CD4-positive, alpha-beta memory T cell (primary cell): Measurements from ENCODE around the gene HID1. TPM values are rescaled to one million over a fixed set of nuclear protein-coding genes. Genes with fewer than 3 reads are reported as not detected.

Experiments
- CTCF ChIA-PET: fragments of 350-600 bp; sonication (Branson Sonifier 250); formaldehyde crosslinking; loops from one replicate; lab custom pipeline; 2021; ENCODE audit warnings: inconsistent platforms; ENCODE audit not compliant: partially characterized antibody; lab: Charles Lee
- POLR2A ChIA-PET: fragments of 350-600 bp; sonication (Branson Sonifier 250); formaldehyde crosslinking; loops from one replicate; lab custom pipeline; 2021; ENCODE audit not compliant: partially characterized antibody; lab: Charles Lee
- DNase-seq, 5 donors: peaks; one replicate each; pipeline versions ENCODE4 v3.0.0 to v3.0.0-alpha.2; 2020 to 2022; ENCODE audit warnings: mixed read lengths in 1 of 5
- H3K27ac ChIP-seq: one replicate; pipeline ENCODE4 v1.7.0; 2013; ENCODE audit warnings: low read depth, low read length
- H3K27me3 ChIP-seq: 2 replicates; pipeline ENCODE4 v1.7.0; 2013; ENCODE audit warnings: mild to moderate bottlenecking, low read length, moderate library complexity; ENCODE audit not compliant: insufficient read depth
- H3K36me3 ChIP-seq: 2 replicates; pipeline ENCODE4 v1.7.0; 2013; ENCODE audit warnings: mild to moderate bottlenecking, low read length, moderate library complexity; ENCODE audit not compliant: insufficient read depth
- H3K4me1 ChIP-seq: 2 replicates; pipeline ENCODE4 v1.7.0; 2013; ENCODE audit warnings: mild to moderate bottlenecking, low read length, moderate library complexity; ENCODE audit not compliant: insufficient read depth
- H3K4me3 ChIP-seq, 2 donors: one replicate each; pipeline ENCODE4 v1.7.0; 2013; ENCODE audit warnings: low read length in 2 of 2, mild to moderate bottlenecking in 1 of 2
- H3K9me3 ChIP-seq, 2 donors: one replicate each; pipeline ENCODE4 v1.7.0; 2013; ENCODE audit warnings: low read length in 2 of 2, control low read depth in 1 of 2; ENCODE audit not compliant: control insufficient read depth in 1 of 2
- H3K27ac Mint-ChIP-seq, 7 donors: one replicate each; pipeline ENCODE4 v1.8.0; 2020 to 2021; ENCODE audit warnings: mixed read lengths in 7 of 7, mild to moderate bottlenecking in 6 of 7, inconsistent platforms in 3 of 7, moderate library complexity in 3 of 7
- H3K27me3 Mint-ChIP-seq, 2 donors: one replicate each; pipeline ENCODE4 v1.8.0; 2020 to 2021; ENCODE audit warnings: mixed read lengths in 2 of 2
- H3K36me3 Mint-ChIP-seq, 2 donors: one replicate each; pipeline ENCODE4 v1.8.0; 2020 to 2021; ENCODE audit warnings: mixed read lengths in 2 of 2, inconsistent platforms in 1 of 2, mild to moderate bottlenecking in 1 of 2
- H3K4me1 Mint-ChIP-seq, 4 donors: one replicate each; pipeline ENCODE4 v1.8.0; 2020 to 2021; ENCODE audit warnings: mixed read lengths in 4 of 4, mild to moderate bottlenecking in 1 of 4
- H3K4me3 Mint-ChIP-seq, 8 donors: one replicate each; pipeline ENCODE4 v1.8.0; 2020 to 2021; ENCODE audit warnings: mixed read lengths in 8 of 8, mild to moderate bottlenecking in 7 of 8, moderate library complexity in 6 of 8, inconsistent platforms in 3 of 8
- H3K9me3 Mint-ChIP-seq, 8 donors: one replicate each; pipeline ENCODE4 v1.8.0; 2020 to 2021; ENCODE audit warnings: mixed read lengths in 8 of 8, mild to moderate bottlenecking in 5 of 8, inconsistent platforms in 3 of 8, moderate library complexity in 1 of 8
- intact Hi-C: fragments of 100-400 bp; cut with micrococcal nuclease; formaldehyde crosslinking; loops from one replicate; pipeline ENCODE4 v1.15.1; 2023
- polyA plus RNA-seq, 2 donors: library from polyadenylated mRNA; unstranded; fragments of 300-500 nt; fragmentation: Illumina TruSeq; gene quantifications; one replicate each; pipeline ENCODE4 v1.2.3, GENCODE V29; 2021
- total RNA-seq, 2 experiments: library from RNA; stranded (reverse); gene quantifications; one replicate each; pipeline ENCODE4 v1.2.3, GENCODE V29; 2021

Gene HID1
- total and polyA plus RNA-seq, 4 experiments from 2014 or later = 3.0 to 19.5 (median 11.3) TPM

- Mint-ChIP-seq H3K9me3 (no peaks in the 10 kb centered on the region), H3K36me3 (no peaks in the 10 kb centered on the region), H3K4me3 (no peak overlapping the region), H3K27ac (peak overlapping the region in 1 of 7 donors; percentile 8), H3K4me1 (peaks cover 0 to 8% (median 6%) of the 10 kb centered on the region in 4 donors), H3K27me3 (peaks cover 2% of the 10 kb centered on the region in 2 donors)
- Histone ChIP-seq H3K4me1 (no peaks in the 10 kb centered on the region), H3K36me3 (no peaks in the 10 kb centered on the region), H3K4me3 (no peak overlapping the region), H3K27me3 (no peaks in the 10 kb centered on the region), H3K9me3 (no peaks in the 10 kb centered on the region), H3K27ac (no peak overlapping the region)
- no peak for DNase-seq
- CTCF ChIA-PET = interaction anchor here (3.4 kb wide), 1 partner anchor 10 kb away, joined by 15 read pairs; the partner anchor contains the start of gene MRPL58
- intact Hi-C loops = no loop called here
- POLR2A ChIA-PET = interaction anchor here (1.0 kb wide), 1 partner anchor 14 kb away, joined by 3 read pairs; the partner anchor contains the start of gene CDR2L
Measured at GRCh38 chr17:75001915-75002843, 29.6 kb upstream of the HID1 start.

DNA sequence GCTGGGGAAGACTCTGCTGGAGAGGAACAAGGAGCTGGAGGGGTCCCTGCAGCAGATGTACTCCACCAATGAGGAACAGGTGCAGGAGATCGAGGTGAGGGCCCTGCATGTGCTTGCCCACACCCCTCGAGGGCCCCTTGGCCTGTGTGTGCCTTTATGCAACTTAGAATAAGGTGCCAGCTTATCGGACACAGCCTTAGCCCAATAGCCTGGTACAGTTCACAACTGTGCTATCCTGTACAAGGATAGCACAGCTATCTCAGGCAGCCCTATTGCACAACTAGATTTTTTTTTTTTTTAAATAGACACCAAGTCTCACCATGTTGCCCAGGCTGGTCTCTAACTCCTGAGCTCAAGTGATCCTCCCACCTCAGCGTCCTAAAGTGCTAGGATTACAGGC, 27.0 kb upstream of the HID1 start:
- no peaks in the 10 kb centered on the region for H3K36me3 Mint-ChIP-seq
- H3K9me3 ChIP-seq = no peaks in the 10 kb centered on the region
- no peak overlapping the region for H3K4me3 Mint-ChIP-seq
- intact Hi-C loops = no loop called here
- POLR2A ChIA-PET = interaction anchor here (1.3 kb wide), 1 partner anchor 14 kb away, joined by 3 read pairs; no protein-coding TSS in a partner anchor
- no peak overlapping the region for H3K27ac ChIP-seq
- H3K4me1 ChIP-seq = no peaks in the 10 kb centered on the region
- H3K36me3 ChIP-seq = no peaks in the 10 kb centered on the region
- H3K27ac Mint-ChIP-seq = no peak overlapping the region
- H3K9me3 Mint-ChIP-seq = no peaks in the 10 kb centered on the region
- peaks cover 0 to 8% (median 6%) of the 10 kb centered on the region in 4 donors for H3K4me1 Mint-ChIP-seq
- CTCF ChIA-PET = interaction anchor here (0.7 to 3.4 kb wide), 3 partner anchors 13 to 601 kb away, joined by 3 to 15 read pairs (median 4); partner anchors contain the start of gene MRPL58
- no peak overlapping the region for H3K4me3 ChIP-seq
- no peaks in the 10 kb centered on the region for H3K27me3 ChIP-seq
- H3K27me3 Mint-ChIP-seq = no peaks in the 10 kb centered on the region
- DNase-seq = no peak

DNA sequence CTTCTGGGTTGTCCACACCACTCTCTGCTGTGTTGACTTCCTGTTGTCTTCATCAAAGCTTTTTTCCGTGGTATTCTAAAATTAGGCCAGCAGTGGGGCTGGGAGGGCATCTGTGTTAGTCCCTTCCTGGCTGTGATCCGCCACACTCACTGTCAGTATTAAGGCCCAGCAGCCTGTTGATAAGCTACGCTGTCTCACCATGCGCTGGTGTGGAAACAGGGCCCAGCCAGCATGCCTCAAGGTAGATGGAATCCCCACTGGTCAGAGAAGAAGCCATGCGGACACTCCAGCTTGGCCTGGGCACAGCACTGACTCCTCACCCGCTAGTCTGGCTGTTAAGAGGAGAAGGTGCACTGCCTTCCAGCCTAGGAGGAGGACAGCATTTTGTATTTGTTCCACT, 26.2 kb upstream of the HID1 start:
- Histone ChIP-seq H3K36me3 (no peaks in the 10 kb centered on the region), H3K4me3 (no peak overlapping the region), H3K4me1 (no peaks in the 10 kb centered on the region), H3K27ac (no peak overlapping the region), H3K27me3 (no peaks in the 10 kb centered on the region), H3K9me3 (no peaks in the 10 kb centered on the region)
- Mint-ChIP-seq H3K27me3 (no peaks in the 10 kb centered on the region), H3K36me3 (no peaks in the 10 kb centered on the region), H3K9me3 (no peaks in the 10 kb centered on the region), H3K27ac (no peak overlapping the region), H3K4me1 (peaks cover 0 to 8% (median 6%) of the 10 kb centered on the region in 4 donors), H3K4me3 (no peak overlapping the region)
- intact Hi-C loops = no loop called here
- no peak for DNase-seq
- POLR2A ChIA-PET = interaction anchor here (1.3 kb wide), 1 partner anchor 14 kb away, joined by 3 read pairs; no protein-coding TSS in a partner anchor
- CTCF ChIA-PET = interaction anchor here (0.8 to 3.4 kb wide), 3 partner anchors 13 to 69 kb away, joined by 3 to 15 read pairs (median 3); partner anchors contain the start of gene MRPL58

- H3K27me3 ChIP-seq = no peaks in the 10 kb centered on the region
- no peak for DNase-seq
- H3K36me3 ChIP-seq = no peaks in the 10 kb centered on the region
- H3K4me3 ChIP-seq = no peak overlapping the region
- ChIA-PET CTCF (interaction anchor here (0.7 to 1.6 kb wide), 2 partner anchors 34 to 379 kb away, joined by 3 to 7 read pairs; no protein-coding TSS in a partner anchor), POLR2A (interaction anchor here (0.7 kb wide), 1 partner anchor 12 kb away, joined by 3 read pairs; no protein-coding TSS in a partner anchor)
- Mint-ChIP-seq H3K9me3 (no peaks in the 10 kb centered on the region), H3K4me3 (no peak overlapping the region), H3K4me1 (peaks cover 0 to 8% (median 6%) of the 10 kb centered on the region in 4 donors), H3K27me3 (no peaks in the 10 kb centered on the region), H3K36me3 (no peaks in the 10 kb centered on the region), H3K27ac (no peak overlapping the region)
- H3K27ac ChIP-seq = no peak overlapping the region
- H3K4me1 ChIP-seq = no peaks in the 10 kb centered on the region
- intact Hi-C loops = no loop called here
- no peaks in the 10 kb centered on the region for H3K9me3 ChIP-seq
Measured at GRCh38 chr17:74995847-74996246, 23.3 kb upstream of the HID1 start.

DNA sequence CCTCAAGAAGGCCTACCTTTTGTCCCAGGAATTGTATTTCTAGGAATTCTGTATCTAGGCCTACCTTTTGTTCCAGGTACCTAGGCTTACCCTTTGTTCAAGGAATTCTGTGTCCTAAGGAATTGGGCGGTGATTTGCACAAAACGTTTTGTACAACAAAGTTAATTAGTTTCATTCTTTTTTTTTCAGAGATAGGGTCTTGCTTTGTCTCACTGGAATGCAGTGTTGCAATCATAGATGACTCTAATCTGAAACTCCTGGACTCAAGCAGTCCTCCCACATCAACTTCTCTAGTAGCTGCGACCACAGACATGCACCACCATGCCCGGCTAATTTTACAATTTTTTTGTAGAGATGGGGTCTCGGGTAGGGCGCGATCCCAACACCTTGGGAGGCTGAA, 21.9 kb upstream of the HID1 start:
- H3K9me3 Mint-ChIP-seq = no peaks in the 10 kb centered on the region
- Histone ChIP-seq H3K27me3 (no peaks in the 10 kb centered on the region), H3K36me3 (no peaks in the 10 kb centered on the region), H3K9me3 (no peaks in the 10 kb centered on the region), H3K4me3 (no peak overlapping the region), H3K4me1 (no peaks in the 10 kb centered on the region), H3K27ac (no peak overlapping the region)
- no peaks in the 10 kb centered on the region for H3K36me3 Mint-ChIP-seq
- POLR2A ChIA-PET = interaction anchor here (0.6 kb wide), 1 partner anchor 177 kb away, joined by 3 read pairs; no protein-coding TSS in a partner anchor
- H3K27me3 Mint-ChIP-seq = no peaks in the 10 kb centered on the region
- no peak overlapping the region for H3K4me3 Mint-ChIP-seq
- no peak overlapping the region for H3K27ac Mint-ChIP-seq
- CTCF ChIA-PET = no interaction called here
- intact Hi-C loops = no loop called here
- H3K4me1 Mint-ChIP-seq = peaks cover 0 to 8% (median 6%) of the 10 kb centered on the region in 4 donors
- no peak for DNase-seq

- H3K27ac ChIP-seq = no peak overlapping the region
- peaks cover under 1% of the 10 kb centered on the region in 2 donors for H3K27me3 Mint-ChIP-seq
- ChIA-PET POLR2A (no interaction called here), CTCF (no interaction called here)
- intact Hi-C loops = no loop called here
- no peaks in the 10 kb centered on the region for H3K9me3 Mint-ChIP-seq
- H3K4me3 ChIP-seq = no peak overlapping the region
- DNase-seq = no peak
- H3K27me3 ChIP-seq = no peaks in the 10 kb centered on the region
- H3K4me3 Mint-ChIP-seq = no peak overlapping the region
- no peaks in the 10 kb centered on the region for H3K36me3 ChIP-seq
- H3K36me3 Mint-ChIP-seq = no peaks in the 10 kb centered on the region
- peaks cover under 1 to 4% (median 2%) of the 10 kb centered on the region in 4 donors for H3K4me1 Mint-ChIP-seq
- H3K4me1 ChIP-seq = peaks cover 5% of the 10 kb centered on the region
- H3K27ac Mint-ChIP-seq = no peak overlapping the region
- no peaks in the 10 kb centered on the region for H3K9me3 ChIP-seq
Measured at GRCh38 chr17:74992223-74992622, 19.7 kb upstream of the HID1 start.

DNA sequence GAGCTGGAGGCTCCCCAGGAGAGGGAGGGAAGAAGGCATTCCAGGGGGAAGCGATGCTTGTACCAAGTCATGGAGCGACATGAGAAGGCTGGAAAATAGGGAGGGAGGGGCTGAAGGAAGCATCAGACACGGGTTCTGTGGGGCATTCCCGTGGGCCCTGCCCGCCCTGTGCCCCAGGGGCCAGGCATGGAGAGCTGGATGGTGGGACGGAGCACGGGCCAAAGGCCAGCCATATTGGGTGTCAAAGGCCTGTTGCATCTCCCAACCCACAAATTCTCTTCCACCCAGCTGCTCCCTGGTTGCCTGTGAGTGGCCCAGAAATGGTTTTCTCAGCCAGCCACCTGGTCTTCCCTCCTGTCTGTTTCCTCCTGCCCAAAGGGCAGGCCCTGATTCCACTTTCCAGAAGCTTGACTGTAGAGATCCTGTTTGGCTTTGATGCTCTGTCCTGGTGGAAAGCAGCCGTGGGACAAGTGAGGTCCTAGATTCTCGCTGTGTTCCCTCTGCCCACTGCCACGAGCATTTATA, 18.1 kb upstream of the HID1 start:
- Mint-ChIP-seq H3K27ac (no peak overlapping the region), H3K36me3 (no peaks in the 10 kb centered on the region), H3K4me3 (peak overlapping the region in 1 of 8 donors; percentile 36), H3K9me3 (no peaks in the 10 kb centered on the region), H3K27me3 (peaks cover 2% of the 10 kb centered on the region in 2 donors), H3K4me1 (peaks cover 6 to 12% (median 10%) of the 10 kb centered on the region in 4 donors)
- H3K4me1 ChIP-seq = peaks cover 13% of the 10 kb centered on the region
- no peak overlapping the region for H3K4me3 ChIP-seq
- H3K9me3 ChIP-seq = no peaks in the 10 kb centered on the region
- intact Hi-C loops = no loop called here
- CTCF ChIA-PET = interaction anchor here (1.9 kb wide), 1 partner anchor 29 kb away, joined by 10 read pairs; no protein-coding TSS in a partner anchor
- no peaks in the 10 kb centered on the region for H3K27me3 ChIP-seq
- no peaks in the 10 kb centered on the region for H3K36me3 ChIP-seq
- POLR2A ChIA-PET = interaction anchor here (0.9 kb wide), 1 partner anchor 22 kb away, joined by 4 read pairs; the partner anchor contains the start of gene MRPL58
- DNase-seq = no peak
- H3K27ac ChIP-seq = no peak overlapping the region
